Breast epithelium (tissue), 3 donors: ENCODE measurements around the gene SRC.

Experiments
- CTCF ChIP-seq, 3 donors: fragments of 450-650 bp; IDR thresholded peaks; one replicate each; pipeline ENCODE4 v1.5.1; 2016 to 2017; ENCODE audit warnings: antibody characterized with exemption in 3 of 3, mild to moderate bottlenecking in 3 of 3, moderate library complexity in 3 of 3
- POLR2A ChIP-seq: fragments of 450-650 bp; IDR thresholded peaks from one replicate; pipeline ENCODE4 v1.6.1; 2016; ENCODE audit warnings: antibody characterized with exemption, mild to moderate bottlenecking, moderate library complexity
- POLR2AphosphoS5 ChIP-seq, 3 donors: sonication (generic); formaldehyde crosslinking; IDR thresholded peaks; one replicate each; pipeline ENCODE4 v1.6.1; 2017; ENCODE audit warnings: antibody characterized with exemption in 3 of 3

GRCh38 chr20:37406010-37406998, 60.4 kb downstream of the SRC start:
- no peak for TF ChIP-seq POLR2A
- TF ChIP-seq CTCF (IDR thresholded peaks at IDR 0.05): no peak
- TF ChIP-seq POLR2AphosphoS5 (IDR thresholded peaks at IDR 0.05): no peak
